Frontal cortex (tissue), 4 donors: ENCODE measurements around the gene CDH4. TPM values are rescaled to one million over a fixed set of nuclear protein-coding genes. Genes with fewer than 3 reads are reported as not detected.

Experiments
- DNase-seq, 2 donors: peaks; one replicate each; pipeline ENCODE4 v3.0.0; 2012; ENCODE audit warnings: low spot score in 2 of 2
- FAIRE-seq: peaks from 2 replicates; lab custom pipeline; 2012; peaks lifted over from hg19 to GRCh38; lab: Jason Lieb, UNC
- total RNA-seq: library from RNA; depleted of rRNA; stranded (reverse); fragments of >200 nt; gene quantifications from one replicate; pipeline ENCODE4 v1.2.3, GENCODE V29; 2014
- donor health status: control.
- donor health status: control.
- donor health status: control.

Gene CDH4
- total RNA-seq, 1 donor from 2014 or later = 22.8 TPM

GRCh38 chr20:61533231-61533631 lies 281.2 kb downstream of the CDH4 start:
- DNase-seq = no peak
- no peak for FAIRE-seq

GRCh38 chr20:61534346-61534745 lies 282.3 kb downstream of the CDH4 start:
- no peak for DNase-seq
- FAIRE-seq = no peak

- no peak for DNase-seq
- FAIRE-seq = no peak
These were observed 283.0 kb downstream of the CDH4 start for GRCh38 chr20:61535091-61535490.

GRCh38 chr20:61535536-61535935 lies 283.5 kb downstream of the CDH4 start:
- DNase-seq (no peak), FAIRE-seq (no peak)

GRCh38 chr20:61535956-61536355 lies 283.9 kb downstream of the CDH4 start:
- FAIRE-seq (no peak), DNase-seq (no peak)

- FAIRE-seq = no peak
- no peak for DNase-seq
These were observed 284.6 kb downstream of the CDH4 start for GRCh38 chr20:61536671-61537070.

- no peak for DNase-seq
- no peak for FAIRE-seq
These were observed 285.4 kb downstream of the CDH4 start for GRCh38 chr20:61537239-61538182.

- DNase-seq = no peak
- FAIRE-seq = no peak
These were observed 286.3 kb downstream of the CDH4 start for GRCh38 chr20:61538183-61538942.

GRCh38 chr20:61538943-61539265 lies 286.8 kb downstream of the CDH4 start:
- no peak for DNase-seq
- FAIRE-seq = no peak

- FAIRE-seq (no peak), DNase-seq (no peak)
These were observed 287.8 kb downstream of the CDH4 start for GRCh38 chr20:61539706-61540360.

GRCh38 chr20:61541537-61541936 lies 289.5 kb downstream of the CDH4 start:
- DNase-seq = no peak
- no peak for FAIRE-seq

- FAIRE-seq = no peak
- no peak for DNase-seq
These were observed 291.0 kb downstream of the CDH4 start for GRCh38 chr20:61543086-61543485.

GRCh38 chr20:61543931-61544745 lies 292.1 kb downstream of the CDH4 start:
- DNase-seq (no peak), FAIRE-seq (no peak)

- DNase-seq (no peak), FAIRE-seq (no peak)
These were observed 293.1 kb downstream of the CDH4 start for GRCh38 chr20:61544910-61545889.

- FAIRE-seq (no peak), DNase-seq (no peak)
These were observed 294.6 kb downstream of the CDH4 start for GRCh38 chr20:61546641-61547040.

- FAIRE-seq (no peak), DNase-seq (no peak)
These were observed 296.0 kb downstream of the CDH4 start for GRCh38 chr20:61548069-61548468.

- no peak for FAIRE-seq
These were observed 297.8 kb downstream of the CDH4 start for GRCh38 chr20:61549865-61550264.

GRCh38 chr20:61551401-61551800 lies 299.3 kb downstream of the CDH4 start:
- FAIRE-seq = no peak
- DNase-seq = no peak

More at GRCh38 chr20:61549865-61550264, 297.8 kb downstream of the CDH4 start:
- DNase-seq = no peak

- no peak for FAIRE-seq
- DNase-seq = no peak
These were observed 302.6 kb downstream of the CDH4 start for GRCh38 chr20:61554617-61555016.
